Neural cell (in vitro differentiated cells): ENCODE data around the gene NDUFA8.

ENCODE experiments used
- CTCF ChIP-seq: fragments of 450-650 bp; IDR thresholded peaks from 2 replicates; pipeline ENCODE4 v1.5.1; 2014; ENCODE audit warnings: antibody characterized with exemption, mild to moderate bottlenecking, moderate library complexity; ENCODE audit not compliant: poor library complexity, severe bottlenecking
- EP300 ChIP-seq: fragments of 450-650 bp; conservative IDR thresholded peaks from 2 replicates; pipeline ENCODE4 v1.6.1; 2014; ENCODE audit warnings: antibody characterized with exemption, mild to moderate bottlenecking, moderate library complexity; ENCODE audit not compliant: poor library complexity, severe bottlenecking
- EZH2 ChIP-seq: fragments of 200-600, 300-800 bp; shearing (Covaris generic), sonication (generic); IDR thresholded peaks from 2 replicates; pipeline ENCODE4 v1.6.1; 2014; ENCODE audit warnings: antibody characterized with exemption, low read length, borderline replicate concordance, mild to moderate bottlenecking; ENCODE audit not compliant: insufficient read depth, poor library complexity, severe bottlenecking
- MXI1 ChIP-seq: fragments of 450-650 bp; conservative IDR thresholded peaks from 2 replicates; pipeline ENCODE4 v1.6.1; 2014; ENCODE audit warnings: antibody characterized with exemption, mild to moderate bottlenecking; ENCODE audit not compliant: poor library complexity, severe bottlenecking
- POLR2AphosphoS5 ChIP-seq: IDR thresholded peaks from 2 replicates; pipeline ENCODE4 v1.6.1; 2012
- RAD21 ChIP-seq: fragments of 450-650 bp; conservative IDR thresholded peaks from 2 replicates; pipeline ENCODE4 v1.6.1; 2014; ENCODE audit warnings: antibody characterized with exemption, mild to moderate bottlenecking, moderate library complexity
- REST ChIP-seq: IDR thresholded peaks from 2 replicates; pipeline ENCODE4 v1.6.1; 2012; ENCODE audit warnings: borderline replicate concordance
- SMC3 ChIP-seq: fragments of 450-650 bp; conservative IDR thresholded peaks from 2 replicates; pipeline ENCODE4 v1.6.1; 2014; ENCODE audit warnings: antibody characterized with exemption, mild to moderate bottlenecking, moderate library complexity; ENCODE audit not compliant: poor library complexity
- TAF1 ChIP-seq: IDR thresholded peaks from 2 replicates; pipeline ENCODE4 v1.6.1; 2012; ENCODE audit warnings: low read depth

DNA sequence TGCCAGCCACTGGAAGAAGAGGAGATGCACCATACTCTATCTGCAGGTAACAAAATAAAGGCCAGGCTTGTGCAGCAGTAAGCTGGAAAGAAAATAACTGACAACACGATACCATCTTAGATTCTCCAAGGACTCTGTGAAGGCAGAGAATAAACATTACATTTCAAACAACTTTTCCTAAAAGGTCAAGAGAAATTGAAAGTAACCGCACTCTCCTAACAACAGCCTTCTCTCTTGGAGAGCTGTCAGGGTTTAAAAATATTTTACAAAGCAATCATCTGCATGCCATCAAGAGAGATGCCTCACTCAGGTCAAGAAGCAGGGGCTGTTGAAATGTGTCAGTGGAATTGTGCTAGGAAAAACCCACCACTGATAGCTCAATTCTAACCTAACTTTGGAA lies 53.0 kb downstream of the NDUFA8 start:
- TF ChIP-seq EZH2 (no peak), REST (no peak), CTCF (no peak), EP300 (no peak), POLR2AphosphoS5 (no peak), RAD21 (no peak), TAF1 (no peak), SMC3 (no peak), MXI1 (no peak)
